ENCODE data around the gene VAMP5.

- TF ChIP-seq CTCF (IDR thresholded peaks at IDR 0.05; ENCODE audit: extremely low read depth in 1 of 2, insufficient read depth in 1 of 2, low read depth in 1 of 2, low read length in 2 of 2) (no peak), POLR2AphosphoS5 (IDR thresholded peaks at IDR 0.05; ENCODE audit: insufficient read depth, low read depth, low read length) (no peak), EZH2 (IDR thresholded peaks at IDR 0.05; ENCODE audit: borderline replicate concordance, low read depth, low read length, severe bottlenecking) (no peak), POLR2A (IDR thresholded peaks at IDR 0.05; ENCODE audit: low read depth, low read length) (no peak), MAX (IDR thresholded peaks at IDR 0.05; ENCODE audit: insufficient read depth, insufficient read length) (no peak), JUN (IDR thresholded peaks at IDR 0.05; ENCODE audit: borderline replicate concordance, insufficient read depth, insufficient read length, low read depth) (no peak), MYC (IDR thresholded peaks at IDR 0.05; ENCODE audit: low read depth, low read length) (no peak), GATA2 (IDR thresholded peaks at IDR 0.05; ENCODE audit: insufficient read depth, insufficient read length, low read depth, low read length) (no peak)
Measured at GRCh38 chr2:85635011-85635410, 50.8 kb downstream of the VAMP5 start.
